Activated CD8-positive, alpha-beta memory T cell treated with anti-CD3 and anti-CD28 coated beads for 48 hours (primary cell): Measurements from ENCODE around the gene R3HCC1L.

Experiments used
- DNase-seq, 3 experiments: peaks; one replicate each; pipeline ENCODE4 v3.0.0-alpha.2; 2020; ENCODE audit warnings: low read depth in 2 of 3, low spot score in 2 of 3

R3HCC1L gene

GRCh38 chr10:98257961-98258360, 123.5 kb downstream of the R3HCC1L start:
- no peak for DNase-seq

DNA sequence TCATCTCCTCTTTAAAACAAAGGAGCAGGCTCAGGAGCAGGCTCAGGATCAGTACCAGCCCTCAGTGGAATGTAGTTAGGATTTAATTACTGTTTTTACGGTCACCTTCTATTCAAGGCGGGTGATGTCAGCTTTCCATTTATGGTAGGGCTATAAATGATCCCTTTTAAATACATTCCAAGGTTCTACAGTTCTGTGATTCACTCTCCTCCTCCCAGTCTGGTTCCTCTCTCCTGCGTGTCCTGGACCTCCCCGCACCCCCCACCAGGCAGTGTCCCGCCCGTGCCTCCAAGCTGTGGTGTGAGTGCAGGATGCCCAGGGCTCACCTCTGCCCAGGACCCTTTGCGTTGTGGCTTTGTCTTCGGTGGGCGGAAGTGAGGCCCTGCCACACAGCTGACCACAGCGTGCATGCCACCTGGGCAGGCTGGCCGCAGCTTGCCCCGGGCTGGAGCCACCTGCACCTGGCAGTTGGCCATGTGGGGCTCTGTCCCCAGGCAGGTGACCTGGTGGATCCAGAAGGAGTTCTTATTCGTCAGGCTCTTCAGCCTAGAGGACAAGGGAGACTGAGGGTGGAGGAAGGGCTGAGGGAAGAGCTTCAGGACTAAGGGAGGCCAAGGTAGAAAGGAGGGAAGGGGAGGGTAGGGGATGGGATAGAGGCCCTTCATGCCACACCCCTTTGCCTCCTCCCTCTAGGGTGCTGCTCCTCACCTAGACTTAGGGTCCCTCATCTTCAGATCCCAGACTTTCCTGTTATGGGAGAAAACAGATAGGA, 124.4 kb downstream of the R3HCC1L start:
- DNase-seq: no peak

DNA sequence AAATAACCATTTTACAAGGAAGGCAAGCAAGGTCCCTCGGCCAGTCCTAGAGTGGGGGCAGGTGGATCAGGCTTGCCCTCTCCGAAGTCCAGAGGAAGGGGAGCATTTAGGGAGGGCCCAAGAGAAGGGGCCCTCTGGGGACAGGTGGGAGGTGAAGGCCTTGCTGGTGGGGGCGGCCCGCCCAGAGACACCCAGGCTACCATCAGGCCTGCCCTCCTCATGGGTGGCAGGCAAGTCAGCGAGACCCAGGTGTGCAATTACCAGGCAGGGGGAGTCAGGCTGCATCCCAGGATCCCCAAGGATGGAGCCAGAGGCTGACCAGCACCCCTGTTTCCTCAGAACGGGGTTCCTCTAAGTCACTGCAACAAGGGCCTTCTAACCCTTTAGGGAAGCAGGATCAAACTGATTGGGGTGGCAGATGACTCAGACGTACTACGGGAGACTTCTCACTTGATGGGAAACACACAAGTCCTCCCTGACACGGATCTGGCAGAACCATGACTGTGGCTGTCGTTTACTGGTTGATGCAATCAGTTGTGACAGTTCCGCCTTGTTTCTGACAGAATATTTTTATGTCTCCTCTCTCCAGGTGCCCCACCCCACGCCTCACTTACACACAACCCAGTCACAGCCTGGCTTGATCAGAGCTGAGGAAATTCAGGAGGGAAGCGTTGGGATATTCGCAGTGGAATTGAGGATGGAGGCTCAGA, 125.3 kb downstream of the R3HCC1L start:
- no peak for DNase-seq

DNA sequence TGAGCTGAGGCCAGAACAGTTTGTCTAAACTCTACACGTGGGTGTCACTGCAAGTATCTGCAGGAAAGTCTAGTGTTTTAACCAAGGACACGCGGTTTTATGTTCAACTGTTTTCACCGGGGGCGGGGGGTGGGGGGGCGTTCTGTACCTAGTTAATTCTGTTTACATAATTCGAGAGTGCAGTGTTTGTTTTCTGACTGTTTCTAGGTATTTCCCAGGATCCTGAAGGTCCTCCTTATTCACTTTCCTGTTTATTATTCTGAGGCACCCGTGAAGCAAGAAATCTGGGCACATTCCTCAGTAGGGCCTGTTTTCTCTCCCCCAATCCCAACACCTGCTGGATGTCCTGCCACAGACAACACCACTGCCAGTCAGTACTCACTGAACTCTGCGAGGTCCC, 125.9 kb downstream of the R3HCC1L start:
- DNase-seq: no peak

GRCh38 chr10:98260752-98261151, 126.3 kb downstream of the R3HCC1L start:
- no peak for DNase-seq

GRCh38 chr10:98261436-98262277, 127.2 kb downstream of the R3HCC1L start:
- no peak for DNase-seq

DNA sequence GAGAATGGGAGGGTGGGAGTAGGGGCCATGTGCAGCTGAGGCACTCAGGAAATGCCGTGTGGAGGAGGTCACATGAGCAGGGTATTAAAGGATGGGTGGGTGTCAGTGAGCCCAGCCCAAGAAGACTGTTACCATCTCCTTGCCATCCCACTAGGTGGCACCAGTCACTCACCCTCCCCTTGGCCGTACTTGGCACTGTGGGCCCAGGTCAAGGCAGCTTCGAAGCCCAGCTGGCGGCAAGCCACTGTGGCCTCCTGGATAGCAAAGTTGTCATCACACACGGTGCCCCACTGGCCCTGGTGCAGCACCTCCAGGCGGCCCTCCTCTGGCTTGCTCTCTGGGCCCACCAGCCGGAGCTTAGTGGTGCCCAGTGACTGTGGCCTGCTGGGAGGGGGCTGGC, 128.1 kb downstream of the R3HCC1L start:
- no peak for DNase-seq

- DNase-seq: no peak
Measured at GRCh38 chr10:98263088-98263487, 128.6 kb downstream of the R3HCC1L start.

DNA sequence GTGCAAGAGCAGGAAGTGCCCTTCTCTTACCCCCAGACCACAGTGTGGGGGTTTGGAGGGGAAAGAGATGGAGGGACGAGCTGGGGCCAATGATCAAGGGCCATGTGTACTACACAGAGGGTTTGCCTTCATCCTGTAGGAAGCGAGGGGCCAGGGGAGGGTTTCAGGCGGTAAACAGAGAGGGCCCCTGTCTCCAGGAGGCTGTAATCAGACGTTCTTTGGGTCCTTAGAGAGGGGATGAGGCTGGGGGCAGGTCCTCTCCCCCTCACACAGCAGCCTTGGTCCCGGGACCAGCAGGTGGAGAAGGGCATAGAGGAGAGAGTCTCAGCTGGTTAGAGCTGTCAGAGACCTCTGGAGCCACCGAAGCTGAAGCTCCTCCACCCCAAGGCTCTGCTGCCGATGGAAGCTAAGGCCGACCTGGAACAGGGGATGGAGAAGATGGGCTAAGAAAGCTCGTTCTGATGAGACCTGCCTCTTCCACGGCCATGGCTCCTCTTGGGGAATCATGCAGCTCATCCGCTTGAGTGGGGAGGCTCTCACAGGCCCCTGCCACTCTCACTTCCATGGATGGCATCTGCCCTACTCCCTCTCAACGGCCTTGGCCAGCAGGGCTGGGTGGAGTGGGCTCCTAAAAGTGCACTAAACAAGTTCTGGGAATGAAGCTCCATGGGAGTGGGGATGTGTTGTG, 130.1 kb downstream of the R3HCC1L start:
- no peak for DNase-seq

GRCh38 chr10:98265403-98266378, 131.2 kb downstream of the R3HCC1L start:
- no peak for DNase-seq

GRCh38 chr10:98266647-98267046, 132.2 kb downstream of the R3HCC1L start:
- DNase-seq: no peak

DNA sequence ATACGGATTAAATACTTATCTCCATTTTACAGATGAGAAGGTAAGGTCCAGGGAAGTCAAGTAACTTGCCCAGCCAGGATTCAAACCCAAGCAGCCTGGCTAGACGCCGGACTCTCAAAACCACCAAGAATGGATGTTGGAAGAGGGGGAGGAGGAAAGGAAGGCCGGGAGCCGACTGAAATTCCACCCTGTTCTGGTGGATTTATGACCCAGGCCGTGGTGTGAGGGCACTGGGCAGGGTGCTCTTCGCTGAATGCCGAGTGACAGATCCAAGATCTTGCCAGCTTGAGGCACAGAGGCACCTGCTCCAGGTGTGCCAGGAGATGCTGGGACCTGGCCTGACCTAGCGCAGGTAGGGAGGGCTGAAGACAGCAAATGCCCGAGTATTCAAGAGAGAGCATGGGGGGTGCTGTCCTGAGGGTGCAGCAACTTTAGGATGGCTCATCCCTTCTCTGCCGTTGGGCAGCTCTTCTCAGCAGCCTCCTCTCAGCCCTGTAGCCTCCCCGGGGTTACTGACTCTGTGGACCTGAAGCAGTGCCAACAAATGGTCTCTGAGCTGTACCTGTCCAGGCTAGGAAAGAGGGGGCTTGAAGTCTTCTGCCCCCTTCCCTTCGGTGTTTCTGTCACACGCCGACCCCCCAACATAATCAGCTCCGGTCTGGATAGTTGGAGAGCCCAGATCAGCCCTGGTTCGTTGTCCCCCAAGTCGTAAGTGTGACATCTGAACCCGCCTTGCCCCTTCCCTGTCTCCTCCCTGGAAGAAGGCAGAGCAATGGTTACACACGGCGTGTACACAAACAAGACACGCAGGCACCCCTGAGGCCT, 132.8 kb downstream of the R3HCC1L start:
- DNase-seq: no peak

- no peak for DNase-seq
Measured at GRCh38 chr10:98267894-98268693, 133.6 kb downstream of the R3HCC1L start, which contains the start of gene LOXL4. Gene LOXL4, minus strand, starts transcription at chr10:98268194. Its CDS starts 5,175 bp downstream, at chr10:98263019.

DNA sequence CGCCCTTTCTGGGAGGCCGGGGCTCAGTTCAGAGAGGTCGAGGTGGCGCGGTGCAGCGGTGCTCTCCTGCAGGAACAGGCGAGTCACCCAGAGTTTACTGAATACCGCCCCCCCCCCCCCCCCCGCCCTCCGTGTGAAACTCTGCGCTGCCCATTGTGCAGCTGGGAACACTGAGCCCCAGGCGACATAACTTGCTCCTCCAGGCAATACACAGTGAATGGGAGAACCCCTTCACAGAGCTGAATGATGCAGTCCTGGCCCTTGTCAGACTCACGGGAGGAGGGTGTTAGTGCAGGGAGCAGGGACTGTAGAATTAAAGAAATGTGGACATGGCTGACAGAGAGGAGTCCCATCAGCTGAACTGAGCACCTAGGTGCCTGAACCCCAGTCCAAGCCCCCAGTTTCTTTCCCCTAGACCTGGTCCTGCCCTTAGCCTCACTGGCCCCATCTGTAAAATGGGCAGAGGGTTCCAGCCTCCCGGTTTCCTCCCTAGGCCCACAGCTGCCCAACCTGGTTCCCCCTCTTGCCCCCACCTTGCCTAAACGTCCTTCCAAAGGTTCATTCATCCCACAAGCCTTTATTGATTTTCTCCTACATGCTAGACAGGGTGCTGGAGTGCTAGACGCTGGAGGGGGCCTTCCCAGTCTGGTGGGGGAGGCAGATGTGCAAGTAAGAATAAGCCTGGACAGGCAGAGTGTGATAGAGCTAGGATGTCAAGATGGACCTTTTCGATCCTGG, 134.4 kb downstream of the R3HCC1L start:
- no peak for DNase-seq

- no peak for DNase-seq
Measured at GRCh38 chr10:98269435-98269912, 135.0 kb downstream of the R3HCC1L start.

GRCh38 chr10:98270073-98270740, 135.8 kb downstream of the R3HCC1L start:
- DNase-seq: no peak

- no peak for DNase-seq
Measured at GRCh38 chr10:98270786-98271185, 136.3 kb downstream of the R3HCC1L start.
